ENCODE results near the gene CCDC116.
"Not testable (repeated sequence)": the region's sequence is repeated elsewhere in the genome, so short reads cannot be mapped to it uniquely, and the experiment has no call there.

Gene CCDC116

GRCh38 chr22:21651521-21652009 is 19.0 kb downstream of the CCDC116 start:
- no peak for DNase-seq (ENCODE audit: low read depth in 4 of 4, low spot score in 1 of 4)

- DNase-seq (ENCODE audit: low read depth in 4 of 4, low spot score in 1 of 4), result peak; percentile 65 to 87 (median 77)
Measured at GRCh38 chr22:21652010-21652546, 19.5 kb downstream of the CCDC116 start.

GRCh38 chr22:21652547-21653545 is 20.3 kb downstream of the CCDC116 start:
- no peak for DNase-seq (ENCODE audit: low read depth in 4 of 4, low spot score in 1 of 4)

- DNase-seq (ENCODE audit: low read depth in 4 of 4, low spot score in 1 of 4), result no peak
Measured at GRCh38 chr22:21657020-21657359, 24.4 kb downstream of the CCDC116 start.

- DNase-seq (ENCODE audit: low read depth in 4 of 4, low spot score in 1 of 4), result peak in 3 of 4 experiments; percentile 49 to 76 (median 67)
Measured at GRCh38 chr22:21657360-21658032, 24.9 kb downstream of the CCDC116 start.

GRCh38 chr22:21659864-21660525 is 27.4 kb downstream of the CCDC116 start:
- DNase-seq (ENCODE audit: low read depth in 4 of 4, low spot score in 1 of 4), result no peak

GRCh38 chr22:21660904-21661303 is 28.3 kb downstream of the CCDC116 start:
- DNase-seq (ENCODE audit: low read depth in 4 of 4, low spot score in 1 of 4), result no peak

- DNase-seq (ENCODE audit: low read depth in 4 of 4, low spot score in 1 of 4), result no peak
Measured at GRCh38 chr22:21661991-21662390, 29.4 kb downstream of the CCDC116 start.

- DNase-seq (ENCODE audit: low read depth in 4 of 4, low spot score in 1 of 4), result no peak
Measured at GRCh38 chr22:21663738-21664137, 31.2 kb downstream of the CCDC116 start.

- DNase-seq (ENCODE audit: low read depth in 4 of 4, low spot score in 1 of 4), result no peak
Measured at GRCh38 chr22:21665047-21665851, 32.7 kb downstream of the CCDC116 start.

- no peak for DNase-seq (ENCODE audit: low read depth in 4 of 4, low spot score in 1 of 4)
Measured at GRCh38 chr22:21666786-21667185, 34.2 kb downstream of the CCDC116 start.

- no peak for DNase-seq (ENCODE audit: low read depth in 4 of 4, low spot score in 1 of 4)
Measured at GRCh38 chr22:21669026-21669425, 36.5 kb downstream of the CCDC116 start.

- no peak for DNase-seq (ENCODE audit: low read depth in 4 of 4, low spot score in 1 of 4)
Measured at GRCh38 chr22:21672107-21672629, 39.6 kb downstream of the CCDC116 start.

GRCh38 chr22:21673534-21674321 is 41.2 kb downstream of the CCDC116 start:
- no peak for DNase-seq (ENCODE audit: low read depth in 4 of 4, low spot score in 1 of 4)

GRCh38 chr22:21674638-21675245 is 42.2 kb downstream of the CCDC116 start:
- no peak for DNase-seq (ENCODE audit: low read depth in 4 of 4, low spot score in 1 of 4)

- DNase-seq (ENCODE audit: low read depth in 4 of 4, low spot score in 1 of 4), result no peak
Measured at GRCh38 chr22:21677606-21678443, 45.3 kb downstream of the CCDC116 start.

- DNase-seq (ENCODE audit: low read depth in 4 of 4, low spot score in 1 of 4), result not testable (repeated sequence)
Measured at GRCh38 chr22:21678842-21679241, 46.3 kb downstream of the CCDC116 start.

- DNase-seq (ENCODE audit: low read depth in 4 of 4, low spot score in 1 of 4), result no peak
Measured at GRCh38 chr22:21679383-21679782, 46.8 kb downstream of the CCDC116 start.
